Transverse colon (tissue), 4 donors: Measurements from ENCODE around the gene ACHE. TPM values are rescaled to one million over a fixed set of nuclear protein-coding genes. Genes with fewer than 3 reads are reported as not detected.
A peak's percentile ranks its signal among the peaks of the same experiment; 100 is the strongest.

Experiments
- DNase-seq: peaks from one replicate; pipeline ENCODE4 v3.0.0-alpha.2; 2019
- H3K27ac ChIP-seq, 4 donors: fragments of 200-600 bp; sonication (generic); 2 replicates each; pipeline ENCODE4 v1.5.1; 2016 to 2018; ENCODE audit warnings: inconsistent platforms in 4 of 4
- H3K27me3 ChIP-seq: fragments of 200-600 bp; sonication (generic); 2 replicates; pipeline ENCODE4 v1.5.1; 2017; ENCODE audit warnings: inconsistent platforms
- H3K36me3 ChIP-seq, 4 donors: fragments of 200-600 bp; sonication (generic); 2 replicates each; pipeline ENCODE4 v1.5.1; 2017 to 2019; ENCODE audit warnings: inconsistent platforms in 4 of 4
- H3K4me1 ChIP-seq, 4 donors: fragments of 200-600 bp; sonication (generic); 2 replicates each; pipeline ENCODE4 v1.5.1; 2017 to 2020; ENCODE audit warnings: inconsistent platforms in 4 of 4
- H3K4me3 ChIP-seq, 4 donors: fragments of 200-600 bp; sonication (generic); 1 replicate in 1 of 4; 2 replicates in 3 of 4; pipeline versions ENCODE4 v1.5.1 to v1.6.1; 2017 to 2019; ENCODE audit warnings: inconsistent platforms in 4 of 4
- H3K9me3 ChIP-seq, 2 donors: fragments of 200-600 bp; sonication (generic); 2 replicates each; pipeline ENCODE4 v1.5.1; 2017 to 2019; ENCODE audit warnings: inconsistent platforms in 2 of 2
- CTCF ChIP-seq, 5 experiments: fragments of 200-600 bp in 3 of 5; fragments of 450-650 bp in 2 of 5; sonication (generic) in 3 of 5; IDR thresholded peaks; 1 replicate in 2 of 5; 2 replicates in 3 of 5; pipeline ENCODE4 v1.5.1; 2016 to 2017; ENCODE audit warnings: antibody characterized with exemption in 5 of 5, inconsistent platforms in 3 of 5, mild to moderate bottlenecking in 2 of 5, moderate library complexity in 1 of 5
- EP300 ChIP-seq: sonication (generic); formaldehyde crosslinking; IDR thresholded peaks from one replicate; pipeline ENCODE4 v1.6.1; 2017; ENCODE audit warnings: antibody characterized with exemption, low read depth
- POLR2A ChIP-seq: fragments of 450-650 bp; IDR thresholded peaks from one replicate; pipeline ENCODE4 v1.6.1; 2016; ENCODE audit warnings: antibody characterized with exemption, mild to moderate bottlenecking, moderate library complexity
- POLR2AphosphoS5 ChIP-seq, 3 donors: sonication (generic); formaldehyde crosslinking; IDR thresholded peaks; one replicate each; pipeline ENCODE4 v1.6.1; 2016; ENCODE audit warnings: antibody characterized with exemption in 3 of 3
- WGBS, 2 donors: methylation state at CpG; one replicate each; pipeline ENCODE4 v1.1.5; 2018; ENCODE audit warnings: low coverage in 1 of 2; 5-methylcytosine and 5-hydroxymethylcytosine counted together
- in situ Hi-C, 4 donors: fragments of 200-750 bp; cut with MboI; loops; one replicate each; pipeline versions ENCODE4 v1.15.0 to v1.15.1; 2017; ENCODE audit warnings: low sequenced_read_pairs in 3 of 4, low pct_ligation_motif_present in 1 of 4, low pct_unique_long_range_greater_than_20kb in 1 of 4
- intact Hi-C: fragments of 100-400 bp; cut with DNase I; formaldehyde crosslinking; loops from one replicate; pipeline ENCODE4 v1.15.1; 2023; ENCODE audit warnings: low total_unique reads
- total RNA-seq, 4 donors: library from RNA; depleted of rRNA; stranded (reverse); fragments of >200 nt; gene quantifications; one replicate each; pipeline ENCODE4 v1.1.0, GENCODE V29; 2016

The ACHE gene
- total RNA-seq, 4 donors from 2014 or later: 3.8 to 29.9 (median 14.3) TPM

- Histone ChIP-seq H3K4me1 (peaks cover 11 to 39% (median 34%) of the 10 kb centered on the region in 4 donors), H3K27me3 (no peaks in the 10 kb centered on the region), H3K27ac (peak overlapping the region; percentile 92 to 97 (median 96)), H3K9me3 (no peaks in the 10 kb centered on the region), H3K4me3 (peak overlapping the region; percentile 67 to 74 (median 70)), H3K36me3 (peaks cover 0 to 4% (median 0%) of the 10 kb centered on the region in 4 donors)
- peak; percentile 50 for DNase-seq
- WGBS, 2 donors: 26% methylated on average over 25 of the region's 27 CpGs; no CpG with 5 or more reads in 1 of the 2 donors
- in situ Hi-C loops (loop anchor here in 1 of 4 donors (25.0 kb wide), 1 partner anchor 156 kb away; the partner anchor contains the start of genes EPO and POP7), intact Hi-C loops (no loop called here)
- no peak for TF ChIP-seq POLR2AphosphoS5 (IDR thresholded peaks at IDR 0.05)
- TF ChIP-seq EP300: no peak
- TF ChIP-seq POLR2A: no peak
- TF ChIP-seq CTCF (IDR thresholded peaks at IDR 0.05): no peak
Observed at GRCh38 chr7:100867776-100868485, 27.8 kb downstream of the ACHE start.

GRCh38 chr7:100867040-100867775, 28.5 kb downstream of the ACHE start, which contains the start of gene TRIP6:
TSS of gene TRIP6 (plus strand) at chr7:100867387. CDS start at chr7:100867498, 111 bp downstream.
- in situ Hi-C loops: loop anchor here in 1 of 4 donors (25.0 kb wide), 1 partner anchor 155 kb away; the partner anchor contains the start of genes EPO and POP7
- peaks cover 0 to under 1% (median 0%) of the 10 kb centered on the region in 4 donors for H3K36me3 ChIP-seq
- WGBS, 2 donors: 2% methylated on average over 11 to 34 of the region's 42 CpGs

GRCh38 chr7:100866729-100867039, 29.0 kb downstream of the ACHE start:
- Histone ChIP-seq H3K9me3 (no peaks in the 10 kb centered on the region), H3K4me1 (peaks cover 11 to 39% (median 34%) of the 10 kb centered on the region in 4 donors), H3K36me3 (no peaks in the 10 kb centered on the region), H3K27ac (peak overlapping the region; percentile 92 to 97 (median 96)), H3K4me3 (peak overlapping the region; percentile 17 to 74 (median 70)), H3K27me3 (no peaks in the 10 kb centered on the region)
- 43% methylated on average over 5 of the region's 5 CpGs; no CpG with 5 or more reads in 1 of the 2 donors for WGBS, 2 donors
- in situ Hi-C loops (loop anchor here in 1 of 4 donors (25.0 kb wide), 1 partner anchor 154 kb away; the partner anchor contains the start of genes EPO and POP7), intact Hi-C loops (no loop called here)
- no peak for DNase-seq
- TF ChIP-seq POLR2A (no peak), EP300 (no peak), POLR2AphosphoS5 (IDR thresholded peaks at IDR 0.05) (no peak), CTCF (IDR thresholded peaks at IDR 0.05) (no peak)

More at GRCh38 chr7:100867040-100867775, 28.5 kb downstream of the ACHE start, which contains the start of gene TRIP6:
- Histone ChIP-seq H3K27me3 (no peaks in the 10 kb centered on the region), H3K27ac (peak within 1 kb of the TSS; percentile 92 to 97 (median 96)), H3K9me3 (no peaks in the 10 kb centered on the region), H3K4me3 (peak within 1 kb of the TSS; percentile 67 to 74 (median 70)), H3K4me1 (peaks cover 11 to 39% (median 34%) of the 10 kb centered on the region in 4 donors)
- peak; percentile 87 for DNase-seq
- intact Hi-C loops: no loop called here
- TF ChIP-seq CTCF (IDR thresholded peaks at IDR 0.05): no peak
- no peak for TF ChIP-seq POLR2A
- TF ChIP-seq POLR2AphosphoS5 (IDR thresholded peaks at IDR 0.05): peak; percentile 31 to 62 (median 58)
